ENCODE results near the gene KRTAP25-1.

- TF ChIP-seq CTCF (IDR thresholded peaks at IDR 0.05) (no peak), POLR2A (IDR thresholded peaks at IDR 0.05) (no peak)
These were observed 49.4 kb upstream of the KRTAP25-1 start for GRCh38 chr21:30338717-30339116.
